Stimulated activated CD4-positive, alpha-beta T cell treated with anti-CD3 and anti-CD28 coated beads, Interleukin-4, amount 100 ng/mL, for 4 hours (primary cell): ENCODE measurements around the gene SPATA16.
"Not testable (repeated sequence)": the region's sequence is repeated elsewhere in the genome, so short reads cannot be mapped to it uniquely, and the experiment has no call there.

Source experiments
- DNase-seq, 2 experiments: peaks; one replicate each; pipeline ENCODE4 v3.0.0-alpha.2; 2020

SPATA16 gene

DNA sequence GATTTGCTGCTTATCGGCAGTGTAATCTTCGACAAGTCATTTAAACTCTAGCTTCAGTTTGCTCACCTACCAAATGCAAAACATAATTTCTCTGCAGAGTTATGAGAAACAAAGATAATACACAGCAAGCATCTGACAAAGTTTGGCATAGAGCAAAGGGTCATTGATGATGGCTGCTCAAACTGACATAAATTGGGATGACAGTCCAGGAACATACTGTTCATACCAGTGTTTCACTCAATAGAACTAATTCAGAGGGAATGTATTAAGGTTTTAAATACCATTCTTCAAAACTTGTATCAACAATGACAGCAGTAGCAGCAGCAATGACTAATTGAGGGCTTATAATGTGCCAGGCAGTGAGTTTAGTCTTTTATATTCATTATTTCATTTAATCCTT, 137.6 kb downstream of the SPATA16 start:
- no peak for DNase-seq

DNA sequence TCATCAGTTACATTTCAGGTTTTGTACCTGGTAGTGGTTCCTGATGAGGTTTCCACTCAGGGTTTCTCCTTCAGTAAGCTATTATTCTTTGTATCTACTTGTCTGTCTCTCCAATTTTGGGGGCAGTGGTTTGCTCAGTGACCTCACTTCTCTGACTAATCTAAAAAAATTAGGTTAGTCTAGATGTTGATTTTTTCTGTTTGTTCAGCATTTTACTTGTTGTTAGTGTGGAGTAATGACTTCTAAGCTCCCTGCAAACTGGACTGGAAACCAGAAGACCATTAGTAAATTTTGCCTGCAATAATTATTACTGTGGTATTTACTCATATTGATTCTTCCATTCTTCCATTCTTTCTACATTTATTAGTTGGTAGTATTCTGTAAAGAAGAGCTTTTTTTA, 139.4 kb downstream of the SPATA16 start:
- no peak for DNase-seq

DNA sequence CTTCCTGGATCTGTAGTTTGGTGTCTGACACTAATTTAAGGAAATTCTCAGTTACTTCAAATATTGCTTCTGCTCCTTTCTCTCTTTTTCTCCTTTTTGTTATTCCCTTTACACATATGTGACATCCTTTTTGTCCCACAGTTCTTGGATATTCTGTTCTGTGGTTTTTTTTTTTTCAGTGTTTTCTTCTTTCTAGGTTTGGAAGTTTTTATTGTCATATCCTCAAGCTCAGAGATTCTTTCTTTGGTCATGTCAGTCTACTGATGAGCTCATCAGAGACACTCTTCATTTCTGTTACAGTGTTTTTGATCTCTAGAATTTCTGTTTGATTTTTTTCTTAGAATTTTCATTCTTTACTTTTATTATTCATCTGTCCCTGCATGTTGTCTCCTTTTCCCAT, 140.5 kb downstream of the SPATA16 start:
- DNase-seq = no peak

DNA sequence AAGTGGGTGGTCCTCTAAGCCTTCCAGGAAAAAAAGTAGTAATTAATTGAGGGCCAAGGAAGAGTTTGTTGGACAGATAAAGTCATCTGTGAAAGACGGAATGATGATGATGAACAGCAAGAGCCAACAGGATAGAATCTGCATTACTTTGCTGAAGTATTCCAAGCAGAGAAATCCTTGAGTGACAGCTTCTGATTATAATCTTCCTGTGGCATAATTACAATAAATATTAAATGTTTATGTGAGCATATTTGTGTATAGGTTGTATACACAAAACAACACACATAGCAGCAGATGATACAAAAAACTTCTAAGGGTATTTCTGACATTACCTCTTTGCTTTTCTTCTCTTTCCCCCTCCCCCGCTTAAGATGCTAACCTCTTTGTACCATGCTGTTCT, 147.6 kb downstream of the SPATA16 start:
- DNase-seq = no peak

DNA sequence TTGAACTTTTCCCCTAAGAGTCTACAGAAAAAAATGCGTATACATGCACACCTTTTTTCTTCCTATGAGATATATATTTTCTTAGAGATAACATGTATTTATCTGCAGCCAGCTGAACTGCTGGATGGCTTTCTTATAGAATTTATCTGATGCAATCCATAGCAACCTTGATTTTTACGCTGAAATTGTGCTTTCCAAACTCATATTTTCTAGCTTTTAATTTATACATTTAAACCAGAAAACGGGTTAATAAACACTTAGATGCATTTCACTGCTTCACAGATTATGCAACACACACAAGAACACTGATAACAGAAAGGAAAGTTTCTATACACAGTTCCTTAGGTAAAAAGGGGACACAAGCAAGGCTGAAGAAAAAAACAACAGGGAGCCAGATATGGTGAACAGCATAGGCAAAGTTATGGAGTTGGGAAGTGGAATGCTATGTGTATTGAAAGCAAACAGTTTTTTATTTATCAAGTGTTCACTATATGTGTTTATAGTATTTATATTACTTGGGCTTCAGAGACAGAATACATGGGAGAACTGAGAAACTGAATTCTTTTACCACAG, 149.5 kb downstream of the SPATA16 start:
- DNase-seq = no peak

DNA sequence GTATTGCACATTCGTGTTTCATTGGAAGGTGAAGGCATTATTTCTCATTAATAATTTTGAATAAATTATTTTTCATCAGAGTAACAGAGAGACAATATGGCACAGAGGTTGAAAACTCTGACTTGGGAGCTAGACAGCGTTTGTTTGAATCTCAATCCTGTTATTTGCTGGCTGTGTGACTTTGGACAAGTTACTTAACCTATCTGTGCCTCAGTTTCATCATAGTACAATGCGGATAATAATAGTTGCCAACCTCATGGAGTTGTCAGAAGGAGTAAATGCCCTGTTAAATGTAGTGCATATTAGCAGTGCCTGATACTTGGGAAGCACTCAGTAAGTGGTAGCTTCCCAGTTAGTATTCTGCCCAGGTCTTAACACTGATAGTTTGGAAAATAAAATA, 151.7 kb downstream of the SPATA16 start:
- DNase-seq = no peak

DNA sequence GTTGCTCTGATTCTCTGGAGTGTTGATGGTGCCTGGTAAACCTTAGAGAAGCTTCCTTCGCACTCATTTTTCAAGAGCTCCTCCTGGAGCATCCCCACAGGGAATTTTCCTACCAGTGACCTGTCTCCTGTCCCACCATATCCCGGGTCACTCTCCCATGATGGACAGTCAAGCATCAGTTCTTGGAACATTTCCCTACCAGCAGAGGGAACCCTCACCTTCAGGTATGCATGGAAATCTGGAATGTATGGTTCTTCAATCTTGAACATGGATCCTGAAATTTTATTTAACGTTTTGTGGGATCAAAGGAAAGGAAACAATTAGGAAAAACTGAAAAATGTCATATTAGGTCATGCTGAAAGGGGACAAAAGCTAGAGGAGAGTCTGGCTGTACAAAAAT, 153.8 kb downstream of the SPATA16 start:
- DNase-seq = no peak

GRCh38 chr3:172984914-172985313, 156.1 kb downstream of the SPATA16 start:
- no peak for DNase-seq

DNA sequence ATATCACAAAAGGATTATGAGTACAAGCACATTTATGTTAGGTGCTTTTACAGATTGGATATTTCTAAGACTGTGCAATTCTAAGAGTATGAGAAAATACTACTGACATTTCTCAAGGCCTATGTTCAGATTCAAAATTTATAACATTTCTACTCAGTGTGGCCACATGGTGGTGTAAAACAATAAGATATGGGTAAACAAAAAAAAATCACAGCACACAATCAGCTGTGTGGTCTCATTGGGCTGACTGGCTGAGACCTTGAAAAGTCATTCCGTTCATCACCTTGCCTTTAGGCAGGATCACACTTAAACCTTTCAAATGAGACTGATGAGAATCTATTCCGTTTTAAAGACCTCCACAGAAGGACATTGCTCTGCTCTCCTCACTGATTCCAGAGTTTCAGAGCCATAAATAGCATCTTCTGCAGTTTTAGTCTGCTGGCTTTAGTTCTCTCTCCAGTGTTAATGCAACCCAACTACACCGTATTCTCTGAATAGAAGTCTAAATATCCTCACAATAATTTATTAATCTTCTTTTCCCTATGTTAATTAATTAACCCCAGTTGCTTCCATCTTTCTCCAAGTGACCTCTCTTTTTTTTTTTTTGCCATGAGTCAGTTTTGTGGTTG, 158.2 kb downstream of the SPATA16 start:
- DNase-seq = no peak

DNA sequence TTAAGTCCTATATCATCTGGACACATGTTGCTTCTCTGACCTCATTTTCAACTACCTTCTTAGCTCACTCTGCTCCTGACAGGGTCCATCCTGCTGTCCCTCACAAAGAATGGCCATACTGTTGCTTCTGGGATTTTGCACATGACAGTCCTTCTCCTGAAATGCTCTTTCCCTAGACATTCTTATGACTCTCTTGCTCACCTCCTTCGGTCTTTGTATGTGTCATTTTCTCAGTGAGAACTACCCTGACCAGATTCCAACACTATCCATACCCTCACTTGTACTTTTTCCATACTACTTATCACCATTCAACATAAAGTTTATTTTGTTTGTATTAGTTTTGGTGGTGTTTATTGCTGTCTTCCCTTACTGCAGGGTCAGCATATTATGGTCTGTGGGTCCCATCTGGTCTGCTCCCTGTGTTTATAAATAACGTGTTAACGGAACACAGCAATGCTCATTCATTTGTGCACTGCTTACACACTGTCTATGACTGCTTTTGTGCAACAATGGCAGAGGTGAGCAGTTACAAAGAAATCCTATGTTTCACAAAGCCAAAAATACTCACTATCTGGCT, 159.5 kb downstream of the SPATA16 start:
- no peak for DNase-seq

DNA sequence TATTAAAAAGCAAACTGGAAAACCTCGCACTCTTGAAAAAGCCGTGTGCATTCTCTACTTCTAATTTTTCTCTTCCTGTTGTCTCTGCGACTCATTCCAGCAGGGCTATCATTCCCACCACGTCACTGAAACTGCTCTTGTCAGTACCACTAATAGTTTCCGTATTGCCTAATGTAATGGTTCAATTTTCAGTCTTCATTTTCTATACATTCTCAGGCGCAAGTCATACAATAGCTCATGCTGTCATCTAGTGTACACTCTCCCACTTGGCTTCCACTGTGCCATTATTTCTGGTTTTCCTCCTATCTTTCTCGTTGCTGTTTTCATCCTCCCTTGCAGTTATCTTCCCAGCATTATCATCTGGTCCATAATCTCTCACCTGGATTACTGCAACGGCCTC, 160.2 kb downstream of the SPATA16 start:
- DNase-seq = no peak

DNA sequence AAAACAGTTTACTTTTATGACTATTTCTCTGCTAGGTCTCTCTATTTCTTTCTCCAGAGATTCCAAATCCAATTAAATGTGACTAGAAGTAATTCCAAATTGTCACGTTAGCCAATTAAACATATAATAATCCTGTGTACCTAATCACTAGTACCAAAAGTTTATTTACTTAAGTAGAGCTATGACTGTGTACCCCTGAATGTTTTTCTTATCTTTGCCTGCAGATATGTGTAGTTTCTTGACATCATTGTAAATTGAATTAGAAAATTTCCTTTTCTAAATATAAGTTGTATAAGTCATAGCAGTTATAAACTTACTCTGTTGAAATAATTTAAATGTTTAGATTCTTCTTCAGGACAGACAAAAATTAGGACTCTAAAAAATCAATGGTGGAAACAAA, 163.3 kb downstream of the SPATA16 start:
- DNase-seq = no peak

DNA sequence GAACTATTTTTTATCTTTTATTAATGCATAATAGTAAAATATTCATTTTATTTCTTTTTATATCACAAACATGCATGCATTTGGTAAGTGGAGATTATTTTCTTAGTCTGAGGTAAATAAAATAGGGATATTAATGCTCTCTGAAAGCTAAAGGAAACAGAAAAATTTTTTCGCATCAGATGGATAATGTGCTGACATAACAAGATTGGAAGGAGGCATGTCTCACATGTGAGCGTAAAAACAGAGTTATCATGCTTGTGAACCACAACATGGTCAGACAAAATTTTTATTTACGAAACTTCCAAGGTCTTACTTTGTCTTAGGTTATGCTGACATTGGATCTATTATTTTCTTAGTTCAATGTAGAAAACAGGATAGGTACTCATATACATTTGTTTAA, 166.1 kb downstream of the SPATA16 start:
- DNase-seq = no peak

DNA sequence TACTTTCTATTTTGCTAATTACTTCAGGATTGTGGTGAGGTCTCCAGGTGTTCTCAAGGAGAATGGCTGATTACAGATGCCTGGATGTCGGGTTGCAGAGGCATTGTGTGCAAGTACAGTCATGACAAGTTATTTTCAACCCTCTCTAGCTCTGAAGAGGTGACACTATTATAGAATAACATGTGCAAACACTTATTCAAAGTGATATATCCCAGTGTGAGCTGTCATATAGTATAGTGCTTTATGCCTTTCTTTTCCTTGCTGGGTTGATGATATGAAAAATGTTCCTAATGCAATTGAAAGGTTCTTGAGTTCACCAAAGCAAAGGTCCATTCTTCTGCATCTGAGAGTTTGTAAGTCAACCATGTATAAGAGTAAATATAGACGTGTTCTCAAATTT, 167.2 kb downstream of the SPATA16 start:
- DNase-seq = no peak

DNA sequence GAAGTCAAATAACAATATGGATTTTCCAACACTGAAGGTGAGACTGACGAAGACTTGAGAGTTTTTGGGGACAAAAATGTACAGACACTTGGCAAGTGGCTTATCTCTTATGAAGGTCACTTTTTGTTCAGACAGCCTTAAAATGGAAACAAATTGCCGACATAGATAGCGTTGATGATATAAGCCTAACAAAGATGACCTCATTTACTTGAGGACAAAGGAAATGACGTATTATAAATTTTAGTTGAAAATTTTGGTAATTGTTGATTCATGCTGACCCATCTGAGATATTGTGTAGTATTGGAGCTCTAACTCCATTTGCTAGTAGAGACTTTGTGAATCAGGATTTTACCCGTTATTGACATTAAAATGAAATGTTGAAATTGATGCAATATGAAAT, 168.3 kb downstream of the SPATA16 start:
- DNase-seq = no peak

GRCh38 chr3:172972067-172972466, 169.0 kb downstream of the SPATA16 start:
- no peak for DNase-seq

DNA sequence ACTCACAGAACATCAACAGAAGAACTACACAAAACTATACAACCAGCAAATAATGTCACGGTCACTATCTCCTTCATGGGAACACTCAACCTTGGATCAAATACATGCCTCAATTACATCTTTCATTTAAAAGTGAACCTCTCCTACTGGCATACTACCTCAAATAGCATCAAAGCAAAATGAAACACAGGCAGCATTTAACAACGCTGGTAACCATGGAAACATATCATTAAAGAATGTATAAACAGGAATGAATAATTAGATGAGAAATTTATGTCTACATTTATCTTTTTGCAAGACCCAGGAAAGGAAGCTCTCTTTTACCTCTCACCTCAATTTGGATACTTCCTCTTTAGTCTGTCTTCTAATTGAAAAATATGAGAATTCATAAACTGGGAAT, 172.4 kb downstream of the SPATA16 start:
- DNase-seq = no peak

GRCh38 chr3:172965256-172965655, 175.8 kb downstream of the SPATA16 start:
- DNase-seq = no peak

DNA sequence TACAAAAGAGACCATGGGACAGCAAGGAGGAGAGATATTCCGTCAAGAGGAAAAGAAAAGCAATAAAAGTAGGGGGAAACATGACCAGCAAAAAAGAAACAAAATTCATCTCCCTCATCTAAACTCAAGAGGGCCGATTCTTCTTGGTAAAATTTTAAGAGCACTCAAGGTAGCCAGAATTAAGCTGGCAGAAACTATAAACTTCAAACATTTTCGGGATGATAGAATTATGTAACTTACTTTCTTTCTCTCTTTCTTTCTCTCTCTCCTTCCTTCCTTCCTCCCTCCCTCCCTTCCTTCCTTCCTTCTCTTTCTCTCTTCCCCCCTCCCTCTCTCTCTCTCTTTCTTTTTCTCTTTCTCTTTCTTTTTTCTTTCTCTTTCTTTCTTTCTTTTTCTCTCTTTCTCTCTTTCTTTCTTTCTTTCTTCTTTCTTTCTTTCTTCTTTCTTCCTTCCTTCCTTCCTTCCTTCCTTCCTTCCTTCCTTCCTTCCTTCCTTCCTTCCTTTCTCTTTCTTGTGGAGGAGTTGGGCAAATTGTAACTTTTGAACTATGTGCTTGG, 180.3 kb downstream of the SPATA16 start:
- not testable (repeated sequence) for DNase-seq

DNA sequence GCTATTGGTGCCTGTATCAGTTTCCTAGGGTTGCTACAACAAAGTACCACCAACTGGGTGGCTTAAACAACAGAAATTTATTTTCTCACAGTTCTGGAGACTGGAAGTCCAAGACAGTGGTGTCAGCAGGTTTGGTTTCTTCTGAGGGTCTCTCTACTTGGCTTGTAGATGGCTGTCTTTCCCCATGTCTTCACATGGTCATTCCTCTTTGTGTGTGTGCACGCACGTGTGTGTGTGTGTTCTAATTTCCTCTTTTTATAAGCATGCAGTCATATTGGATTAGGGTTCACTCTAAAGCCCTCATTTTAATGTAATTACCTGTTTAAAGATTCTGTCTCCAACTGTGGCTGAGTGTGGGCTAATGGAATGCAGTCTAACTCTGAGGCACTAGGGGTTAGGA, 182.5 kb downstream of the SPATA16 start:
- DNase-seq = no peak

DNA sequence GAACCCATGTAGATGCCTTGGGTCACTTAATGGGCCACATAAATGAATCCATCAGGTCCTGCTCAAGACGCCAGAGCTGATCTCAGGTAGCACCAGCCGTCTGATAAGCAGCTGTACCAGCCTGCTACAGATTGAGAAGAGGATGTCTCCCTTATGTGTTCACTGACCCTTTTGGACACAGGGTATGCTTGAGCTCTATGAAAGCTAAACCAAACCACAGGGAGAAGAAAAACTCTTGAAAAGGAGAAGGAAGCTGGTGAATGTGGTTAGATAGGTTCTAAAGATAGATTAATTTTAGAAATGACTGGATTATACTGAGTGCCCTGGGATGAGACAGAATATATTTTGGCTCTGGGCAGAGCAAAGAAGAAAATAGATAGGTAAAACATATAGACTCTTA, 187.5 kb downstream of the SPATA16 start:
- DNase-seq = no peak

- DNase-seq = no peak
These were observed 189.5 kb downstream of the SPATA16 start for GRCh38 chr3:172951511-172951910.

GRCh38 chr3:172946061-172946460, 195.0 kb downstream of the SPATA16 start:
- no peak for DNase-seq

- no peak for DNase-seq
These were observed 201.3 kb downstream of the SPATA16 start for GRCh38 chr3:172939651-172940293.
